ENCODE results near the gene AGFG2.
"Not testable (repeated sequence)": the region's sequence is repeated elsewhere in the genome, so short reads cannot be mapped to it uniquely, and the experiment has no call there.

The AGFG2 gene

GRCh38 chr7:100538654-100539435 is at the start of gene AGFG2:
Gene AGFG2 (plus strand): TSS chr7:100539203. CDS start chr7:100539347, 144 bp downstream.
- DNase-seq = peak; percentile 100

GRCh38 chr7:100489824-100490223 is 49.2 kb upstream of the AGFG2 start:
- DNase-seq = peak; percentile 53

- no peak for DNase-seq
These were observed 48.4 kb upstream of the AGFG2 start for GRCh38 chr7:100490483-100491191.

- DNase-seq = no peak
These were observed 47.8 kb upstream of the AGFG2 start for GRCh38 chr7:100491192-100491578.

GRCh38 chr7:100492738-100493475 is 46.1 kb upstream of the AGFG2 start:
- no peak for DNase-seq

GRCh38 chr7:100493476-100494264 is 45.3 kb upstream of the AGFG2 start:
- peak; percentile 52 for DNase-seq

- DNase-seq = no peak
These were observed 42.5 kb upstream of the AGFG2 start for GRCh38 chr7:100496509-100496908.

- not testable (repeated sequence) for DNase-seq
These were observed 38.3 kb upstream of the AGFG2 start for GRCh38 chr7:100500743-100501142.

- not testable (repeated sequence) for DNase-seq
These were observed 35.0 kb upstream of the AGFG2 start for GRCh38 chr7:100504031-100504430.

GRCh38 chr7:100504887-100505611 is 34.0 kb upstream of the AGFG2 start:
- no peak for DNase-seq

- DNase-seq = no peak
These were observed 32.6 kb upstream of the AGFG2 start for GRCh38 chr7:100506356-100506923.

GRCh38 chr7:100509231-100509630 is 29.8 kb upstream of the AGFG2 start:
- no peak for DNase-seq

GRCh38 chr7:100510437-100511239 is 28.4 kb upstream of the AGFG2 start:
- DNase-seq = no peak

- DNase-seq = no peak
These were observed 25.7 kb upstream of the AGFG2 start for GRCh38 chr7:100513212-100513810.

GRCh38 chr7:100515072-100515532 is 23.9 kb upstream of the AGFG2 start:
- no peak for DNase-seq

GRCh38 chr7:100516135-100516812 is 22.7 kb upstream of the AGFG2 start:
- peak; percentile 76 for DNase-seq

- no peak for DNase-seq
These were observed 21.7 kb upstream of the AGFG2 start for GRCh38 chr7:100517305-100517704.

- DNase-seq = no peak
These were observed 19.4 kb upstream of the AGFG2 start for GRCh38 chr7:100519580-100519979.

- DNase-seq = no peak
These were observed 18.9 kb upstream of the AGFG2 start for GRCh38 chr7:100520138-100520537.

GRCh38 chr7:100521076-100521475 is 17.9 kb upstream of the AGFG2 start:
- DNase-seq = no peak

All from CD4-positive, alpha-beta T cell treated with Interleukin-21 for 1 hour (primary cell).